Gastroesophageal sphincter (tissue), 4 donors: ENCODE results near the gene SIX3. TPM values are rescaled to one million over a fixed set of nuclear protein-coding genes. Genes with fewer than 3 reads are reported as not detected.

Source experiments
- ATAC-seq: fragments of 150-250 bp; one replicate; pipeline ENCODE4 v1.9.1; 2016; ENCODE audit warnings: mild to moderate bottlenecking, moderate library complexity
- H3K27ac ChIP-seq, 4 donors: fragments of 200-600 bp; sonication (generic) in 3 of 4; 1 replicate in 3 of 4; 2 replicates in 1 of 4; pipeline ENCODE4 v1.5.1; 2016 to 2019
- H3K27me3 ChIP-seq: fragments of 200-600 bp; sonication (generic); one replicate; pipeline ENCODE4 v1.5.1; 2019
- H3K36me3 ChIP-seq, 2 donors: fragments of 200-600 bp; sonication (generic); one replicate each; pipeline ENCODE4 v1.5.1; 2019; ENCODE audit warnings: control low read depth in 1 of 2
- H3K4me1 ChIP-seq, 3 donors: fragments of 200-600 bp; sonication (generic); 1 replicate in 2 of 3; 2 replicates in 1 of 3; pipeline ENCODE4 v1.5.1; 2016 to 2019; ENCODE audit warnings: control low read depth in 2 of 3
- H3K4me3 ChIP-seq, 2 donors: fragments of 200-600 bp; sonication (generic); one replicate each; pipeline ENCODE4 v1.5.1; 2019; ENCODE audit warnings: mild to moderate bottlenecking in 1 of 2, moderate library complexity in 1 of 2
- H3K9me3 ChIP-seq, 3 donors: fragments of 200-600 bp; sonication (generic); one replicate each; pipeline ENCODE4 v1.5.1; 2017 to 2019; ENCODE audit warnings: control low read depth in 2 of 3
- CTCF ChIP-seq, 4 experiments: fragments of 200-600 bp in 2 of 4; fragments of 450-650 bp in 2 of 4; sonication (generic) in 1 of 4; IDR thresholded peaks; one replicate each; pipeline ENCODE4 v1.5.1; 2017 to 2019; ENCODE audit warnings: antibody characterized with exemption in 4 of 4, mild to moderate bottlenecking in 2 of 4, moderate library complexity in 2 of 4
- EP300 ChIP-seq: sonication (generic); formaldehyde crosslinking; IDR thresholded peaks from one replicate; pipeline ENCODE4 v1.6.1; 2017; ENCODE audit warnings: antibody characterized with exemption, mild to moderate bottlenecking
- POLR2A ChIP-seq, 2 donors: fragments of 450-650 bp; IDR thresholded peaks; one replicate each; pipeline ENCODE4 v1.6.1; 2017; ENCODE audit warnings: antibody characterized with exemption in 2 of 2, mild to moderate bottlenecking in 2 of 2, moderate library complexity in 1 of 2
- POLR2AphosphoS5 ChIP-seq: sonication (generic); formaldehyde crosslinking; IDR thresholded peaks from one replicate; pipeline ENCODE4 v1.6.1; 2017; ENCODE audit warnings: antibody characterized with exemption
- WGBS, 2 donors: methylation state at CpG; one replicate each; pipeline ENCODE4 v1.1.5; 2018; ENCODE audit warnings: low coverage in 1 of 2; 5-methylcytosine and 5-hydroxymethylcytosine counted together
- total RNA-seq, 4 donors: library from RNA; depleted of rRNA; stranded (reverse); fragments of >200 nt; gene quantifications; one replicate each; pipeline ENCODE4 v1.1.0, GENCODE V29; 2016

SIX3 gene
- total RNA-seq, 4 donors from 2014 or later = 0.15 TPM; not detected in 3

GRCh38 chr2:44951124-44951523, 9.6 kb downstream of the SIX3 start:
- Histone ChIP-seq H3K4me1 (peaks cover 0 to 42% (median 28%) of the 10 kb centered on the region in 3 donors), H3K9me3 (no peaks in the 10 kb centered on the region), H3K4me3 (no peak overlapping the region), H3K27ac (no peak overlapping the region), H3K27me3 (peaks cover 100% of the 10 kb centered on the region), H3K36me3 (no peaks in the 10 kb centered on the region)
- no peak for ATAC-seq
- 40 to 76% methylated on average over 1 to 6 of the region's 6 CpGs for WGBS, 2 donors
- TF ChIP-seq CTCF (IDR thresholded peaks at IDR 0.05) = no peak
- no peak for TF ChIP-seq POLR2A (IDR thresholded peaks at IDR 0.05)

- TF ChIP-seq EP300 (no peak), CTCF (IDR thresholded peaks at IDR 0.05) (no peak), POLR2AphosphoS5 (no peak), POLR2A (IDR thresholded peaks at IDR 0.05) (no peak)
- Histone ChIP-seq H3K27me3 (peaks cover 100% of the 10 kb centered on the region), H3K36me3 (no peaks in the 10 kb centered on the region), H3K4me3 (peak overlapping the region in 1 of 2 donors; percentile 37), H3K27ac (no peak overlapping the region), H3K9me3 (no peaks in the 10 kb centered on the region), H3K4me1 (peaks cover 0 to 45% (median 28%) of the 10 kb centered on the region in 3 donors)
- 28 to 65% methylated on average over 4 to 5 of the region's 8 CpGs for WGBS, 2 donors
- ATAC-seq = no peak
These were observed 10.2 kb downstream of the SIX3 start for GRCh38 chr2:44951714-44952113.

- H3K36me3 ChIP-seq = no peaks in the 10 kb centered on the region
- ATAC-seq = peak; percentile 64
- H3K4me3 ChIP-seq = peak overlapping the region in 1 of 2 donors; percentile 37
- no peak overlapping the region for H3K27ac ChIP-seq
- peaks cover 0 to 46% (median 28%) of the 10 kb centered on the region in 3 donors for H3K4me1 ChIP-seq
- no peaks in the 10 kb centered on the region for H3K9me3 ChIP-seq
- TF ChIP-seq POLR2A (IDR thresholded peaks at IDR 0.05) (no peak), CTCF (IDR thresholded peaks at IDR 0.05) (peak in 3 of 4 experiments; percentile 16 to 65 (median 41))
- WGBS, 2 donors = 1% methylated on average over 17 of the region's 59 CpGs; no CpG with 5 or more reads in 1 of the 2 donors
- peaks cover 98% of the 10 kb centered on the region for H3K27me3 ChIP-seq
These were observed 10.8 kb downstream of the SIX3 start for GRCh38 chr2:44952143-44952805.

GRCh38 chr2:44952806-44953498, 11.4 kb downstream of the SIX3 start:
- no peaks in the 10 kb centered on the region for H3K36me3 ChIP-seq
- no peak overlapping the region for H3K27ac ChIP-seq
- H3K4me1 ChIP-seq = peaks cover 0 to 46% (median 28%) of the 10 kb centered on the region in 3 donors
- H3K27me3 ChIP-seq = peaks cover 98% of the 10 kb centered on the region
- no peaks in the 10 kb centered on the region for H3K9me3 ChIP-seq
- ATAC-seq = no peak
- TF ChIP-seq EP300 = no peak
- TF ChIP-seq CTCF (IDR thresholded peaks at IDR 0.05) = no peak
- TF ChIP-seq POLR2AphosphoS5 = no peak
- WGBS, 2 donors = 5 to 29% methylated on average over 3 to 11 of the region's 39 CpGs
- peak overlapping the region in 1 of 2 donors; percentile 37 for H3K4me3 ChIP-seq

- TF ChIP-seq CTCF (IDR thresholded peaks at IDR 0.05) (no peak), POLR2A (IDR thresholded peaks at IDR 0.05) (no peak), EP300 (no peak), POLR2AphosphoS5 (no peak)
- no peak for ATAC-seq
- Histone ChIP-seq H3K36me3 (no peaks in the 10 kb centered on the region), H3K27ac (no peak overlapping the region), H3K9me3 (no peaks in the 10 kb centered on the region), H3K4me3 (no peak overlapping the region), H3K4me1 (peaks cover 0 to 46% (median 28%) of the 10 kb centered on the region in 3 donors), H3K27me3 (peaks cover 98% of the 10 kb centered on the region)
- 20 to 29% methylated on average over 7 of the region's 8 CpGs for WGBS, 2 donors
These were observed 12.0 kb downstream of the SIX3 start for GRCh38 chr2:44953499-44953883.
